KOPT-K1 (cell line): ENCODE data around the gene ZCCHC7.
"Not testable (repeated sequence)": the region's sequence is repeated elsewhere in the genome, so short reads cannot be mapped to it uniquely, and the experiment has no call there.

Experiments
- H3K27ac ChIP-seq: fragments of 200-600 bp; sonication (generic); 2 replicates; pipeline ENCODE4 v1.5.1; 2016; ENCODE audit warnings: antibody characterized with exemption, mild to moderate bottlenecking, low read depth, low read length; ENCODE audit not compliant: poor library complexity, severe bottlenecking
- H3K36me3 ChIP-seq: fragments of 200-600 bp; sonication (generic); 2 replicates; pipeline ENCODE4 v1.5.1; 2017; ENCODE audit warnings: antibody characterized with exemption, mild to moderate bottlenecking, low read length, moderate library complexity; ENCODE audit not compliant: insufficient read depth
- H3K9me3 ChIP-seq: fragments of 200-600 bp; sonication (generic); 2 replicates; pipeline ENCODE4 v1.5.1; 2017; ENCODE audit warnings: antibody characterized with exemption, low read length, mild to moderate bottlenecking; ENCODE audit not compliant: insufficient read depth, poor library complexity, severe bottlenecking

ZCCHC7 gene

DNA sequence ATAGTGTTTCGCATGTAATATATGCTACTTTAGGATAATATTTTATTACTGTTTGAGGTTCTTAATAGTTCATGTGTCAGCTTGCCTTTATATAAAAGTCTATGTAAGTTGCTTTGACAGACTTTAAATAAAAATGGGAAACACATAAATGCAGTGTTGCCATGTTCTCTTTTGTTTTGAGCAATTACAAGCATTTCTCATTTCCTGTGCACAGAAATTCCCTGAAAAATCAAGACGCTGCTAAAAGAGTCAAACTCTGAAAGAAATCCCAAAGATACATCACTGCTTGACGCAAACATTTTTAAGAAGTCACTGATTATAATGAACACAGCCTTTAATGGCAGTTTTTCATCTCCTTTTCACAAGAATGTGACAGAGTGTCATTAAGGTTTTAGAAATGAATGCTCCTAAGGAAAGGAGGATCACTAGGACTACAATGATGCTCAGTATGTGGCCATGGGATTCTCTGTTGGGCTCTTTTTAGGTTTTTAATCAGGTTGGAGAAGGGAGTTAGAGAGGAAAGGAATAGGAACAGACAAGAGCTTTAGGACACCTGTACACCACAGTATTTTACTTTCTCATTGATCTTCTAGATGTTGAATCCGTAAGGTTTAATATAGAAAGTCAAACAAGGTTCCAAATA lies 29.4 kb downstream of the ZCCHC7 start:
- Histone ChIP-seq H3K9me3 (no peaks in the 10 kb centered on the region), H3K27ac (no peak overlapping the region), H3K36me3 (peaks cover 26% of the 10 kb centered on the region)

DNA sequence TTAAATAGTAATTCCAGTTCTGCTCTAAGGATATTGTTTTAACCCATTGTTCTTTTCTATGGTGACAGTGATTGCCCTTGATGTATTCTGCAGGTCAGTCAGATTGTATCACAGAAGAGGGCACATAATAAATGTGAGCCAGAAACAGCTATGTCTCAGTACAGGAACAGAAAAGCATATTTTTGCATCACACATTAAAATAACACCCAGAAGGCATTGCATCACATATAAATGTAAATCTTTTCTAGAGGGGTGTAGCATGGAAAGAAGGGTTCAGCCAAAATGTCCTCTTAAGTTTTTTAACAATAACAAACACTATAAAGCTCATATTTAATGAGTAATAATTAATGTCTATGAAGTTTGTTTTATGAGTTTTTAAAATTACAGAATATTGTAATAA lies 30.0 kb downstream of the ZCCHC7 start:
- Histone ChIP-seq H3K36me3 (peaks cover 26% of the 10 kb centered on the region), H3K9me3 (no peaks in the 10 kb centered on the region), H3K27ac (no peak overlapping the region)

DNA sequence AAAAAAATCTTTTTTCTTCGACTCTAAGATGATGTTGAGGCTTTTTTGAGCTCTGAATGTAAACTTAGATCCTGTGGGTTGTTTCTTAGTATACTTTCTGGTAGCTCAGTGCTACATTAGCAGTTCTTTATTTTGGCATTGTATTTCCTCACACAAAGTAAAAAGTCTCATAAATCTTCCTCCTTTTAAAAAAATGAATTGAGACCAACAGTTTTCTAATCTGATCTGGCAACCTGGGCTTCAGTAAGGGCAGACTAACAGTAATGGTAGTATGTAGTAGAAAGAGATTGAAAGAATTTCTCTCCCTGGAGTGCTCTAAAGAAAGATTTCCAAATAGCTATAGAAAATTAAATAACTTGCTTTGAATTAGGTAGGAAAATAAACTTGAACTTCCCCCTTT lies 31.4 kb downstream of the ZCCHC7 start:
- Histone ChIP-seq H3K27ac (no peak overlapping the region), H3K9me3 (no peaks in the 10 kb centered on the region)

DNA sequence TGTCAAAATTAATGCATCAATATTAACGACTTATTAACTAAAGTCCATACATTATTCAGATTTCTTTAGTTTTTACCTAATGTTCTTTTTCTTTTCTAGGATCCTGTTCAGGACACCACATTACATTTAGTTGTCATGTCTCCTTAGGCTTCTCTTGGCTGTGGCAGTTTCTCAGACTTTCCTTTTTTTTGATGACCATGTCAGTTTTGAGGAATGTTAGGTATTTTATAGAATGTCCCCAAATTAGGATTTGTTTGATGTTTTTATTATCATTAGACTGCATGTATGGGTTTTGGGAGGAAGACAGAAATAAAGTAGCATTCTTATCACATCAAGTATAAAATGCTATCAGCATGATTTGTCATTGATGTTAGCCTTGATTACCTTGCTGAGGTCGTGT lies 32.0 kb downstream of the ZCCHC7 start:
- H3K36me3 ChIP-seq = peaks cover 26% of the 10 kb centered on the region
- no peaks in the 10 kb centered on the region for H3K9me3 ChIP-seq
- H3K27ac ChIP-seq = no peak overlapping the region

More for the DNA sequence above, 31.4 kb downstream of the ZCCHC7 start:
- peaks cover 26% of the 10 kb centered on the region for H3K36me3 ChIP-seq

DNA sequence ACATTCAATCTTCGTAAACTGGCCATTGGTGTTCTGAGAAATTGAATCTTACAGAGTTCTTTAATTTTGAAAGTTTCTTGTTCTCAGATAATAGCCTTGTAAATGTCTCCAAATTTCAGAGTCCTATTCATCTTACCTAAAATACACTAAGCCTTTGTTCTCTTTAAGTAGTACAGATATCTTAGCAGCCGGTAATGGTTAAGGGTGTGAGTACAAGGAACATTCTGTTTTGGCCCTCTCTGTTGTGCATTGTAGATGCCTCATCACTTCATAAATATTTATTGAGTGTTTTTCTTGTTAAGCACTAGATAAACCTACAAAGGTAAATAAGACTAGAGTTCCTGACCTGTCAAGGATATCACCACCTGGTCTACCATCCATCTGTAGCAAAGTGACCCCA lies 35.2 kb downstream of the ZCCHC7 start:
- Histone ChIP-seq H3K9me3 (no peaks in the 10 kb centered on the region), H3K36me3 (peaks cover 27% of the 10 kb centered on the region), H3K27ac (no peak overlapping the region)

DNA sequence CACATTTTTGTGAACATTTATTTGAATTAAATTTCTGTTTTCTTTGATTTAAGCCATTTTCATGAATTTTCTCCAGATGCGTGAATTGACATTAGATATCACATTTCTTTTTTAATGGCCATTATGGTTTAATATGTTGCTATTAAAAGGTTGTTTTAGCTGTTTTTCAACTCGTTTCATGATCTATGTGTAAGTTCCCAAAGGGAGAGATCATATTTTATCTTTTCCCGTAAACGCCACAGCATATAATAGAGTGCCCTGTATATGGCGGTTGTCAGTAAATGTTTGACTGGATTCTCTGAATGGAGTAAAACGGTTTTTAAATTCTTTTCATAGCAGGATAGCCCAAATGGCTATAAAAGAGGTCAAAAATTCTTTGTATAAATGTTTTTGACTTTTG lies 35.8 kb downstream of the ZCCHC7 start:
- no peak overlapping the region for H3K27ac ChIP-seq
- peaks cover 29% of the 10 kb centered on the region for H3K36me3 ChIP-seq
- no peaks in the 10 kb centered on the region for H3K9me3 ChIP-seq

DNA sequence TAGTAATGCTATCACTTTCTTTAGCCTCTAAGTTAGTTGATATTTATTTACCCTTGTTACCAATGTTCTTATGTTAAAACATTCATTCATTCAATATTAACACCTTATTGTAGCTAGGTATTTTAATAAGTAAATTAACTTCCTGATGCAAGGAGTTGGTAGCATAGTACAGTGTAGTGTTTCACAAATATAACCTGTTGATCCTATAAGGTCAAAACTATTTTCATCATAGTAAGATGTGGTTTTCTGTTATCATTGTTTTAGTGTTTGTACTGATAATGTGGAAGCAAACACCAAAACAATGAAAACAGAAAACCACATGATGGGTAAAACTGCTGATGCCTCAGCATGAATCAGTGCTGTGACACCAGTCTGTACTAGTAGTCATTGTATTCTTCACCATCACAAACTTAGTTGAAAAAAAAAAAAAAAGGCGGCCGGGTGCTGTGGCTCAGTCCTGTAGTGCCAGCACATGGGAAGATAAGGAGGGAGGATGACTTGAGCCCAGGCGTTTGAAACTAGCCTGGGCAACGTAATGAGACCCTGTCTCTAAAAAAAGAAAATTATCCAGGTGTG lies 36.5 kb downstream of the ZCCHC7 start:
- Histone ChIP-seq H3K36me3 (peaks cover 33% of the 10 kb centered on the region), H3K27ac (no peak overlapping the region), H3K9me3 (no peaks in the 10 kb centered on the region)

DNA sequence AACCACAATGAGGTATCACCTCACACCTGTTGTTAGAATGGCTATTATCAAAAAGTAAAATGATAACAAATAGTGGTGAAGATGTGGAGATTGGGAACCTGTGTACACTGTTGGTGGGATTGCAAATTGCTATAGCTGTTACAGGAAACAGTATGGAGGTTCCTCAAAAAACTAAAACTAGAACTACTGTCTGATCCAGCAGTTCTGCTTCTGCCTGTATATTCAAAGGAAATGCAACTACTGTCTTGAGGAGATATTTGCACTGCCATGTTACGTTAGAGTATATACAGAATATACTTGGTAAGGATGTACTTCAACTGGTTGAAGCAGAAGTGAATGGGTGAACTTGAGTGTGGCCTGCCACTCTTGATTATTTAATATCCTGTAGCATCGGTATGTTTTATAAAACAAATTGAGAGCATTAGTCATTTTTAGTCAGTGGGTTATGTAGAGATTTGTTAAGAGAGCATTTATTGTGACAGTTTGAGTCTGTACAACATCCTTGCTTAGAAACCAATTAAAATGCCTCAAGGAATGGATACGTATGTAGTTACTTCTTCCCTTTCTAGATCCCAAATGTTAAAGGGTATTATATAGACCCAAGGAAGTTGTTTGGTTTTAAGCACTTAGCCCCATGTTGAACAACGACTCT lies 37.5 kb downstream of the ZCCHC7 start:
- H3K36me3 ChIP-seq = peaks cover 39% of the 10 kb centered on the region
- no peak overlapping the region for H3K27ac ChIP-seq
- no peaks in the 10 kb centered on the region for H3K9me3 ChIP-seq

DNA sequence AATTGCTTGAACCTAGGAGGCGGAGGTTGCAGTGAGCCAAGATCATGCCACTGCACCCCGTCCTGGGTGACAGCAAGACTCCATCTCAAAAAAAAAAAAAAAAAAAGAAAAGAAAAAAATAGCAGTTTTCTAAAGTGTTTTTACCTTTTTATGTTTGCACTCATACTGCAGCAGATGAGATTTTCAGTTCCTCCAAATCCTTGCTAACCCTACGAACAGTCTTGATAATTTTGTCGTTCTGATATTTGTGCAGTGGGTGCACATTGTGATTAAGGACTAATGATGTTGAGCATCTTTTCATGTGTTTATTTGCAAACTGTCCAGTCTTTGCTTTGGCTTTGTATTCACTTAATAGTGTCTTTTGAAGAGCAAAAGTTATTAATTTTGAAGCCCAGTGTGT lies 42.9 kb downstream of the ZCCHC7 start:
- H3K9me3 ChIP-seq = no peaks in the 10 kb centered on the region
- H3K27ac ChIP-seq = no peak overlapping the region
- H3K36me3 ChIP-seq = peaks cover 46% of the 10 kb centered on the region

DNA sequence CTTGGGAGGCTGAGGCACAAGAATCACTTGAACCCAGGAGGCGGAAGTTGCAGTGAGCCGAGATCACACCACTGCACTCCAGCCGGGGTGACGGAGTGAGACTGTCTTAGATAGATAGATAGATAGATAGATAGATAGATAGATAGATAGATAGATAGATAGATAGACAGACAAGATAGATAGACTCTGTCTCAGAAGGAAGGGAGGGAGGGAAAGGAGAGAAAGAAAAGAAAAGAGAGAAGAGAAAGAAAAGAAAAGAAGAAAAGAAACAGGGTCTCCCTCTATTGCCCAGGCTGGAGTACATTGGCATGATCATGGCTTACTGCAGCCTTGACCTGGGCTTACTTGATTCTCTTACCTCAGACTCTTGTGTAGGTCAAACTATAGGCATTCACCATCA lies 44.0 kb downstream of the ZCCHC7 start:
- H3K27ac ChIP-seq, H3K9me3 ChIP-seq: not testable (repeated sequence)
- peaks cover 54% of the 10 kb centered on the region for H3K36me3 ChIP-seq

DNA sequence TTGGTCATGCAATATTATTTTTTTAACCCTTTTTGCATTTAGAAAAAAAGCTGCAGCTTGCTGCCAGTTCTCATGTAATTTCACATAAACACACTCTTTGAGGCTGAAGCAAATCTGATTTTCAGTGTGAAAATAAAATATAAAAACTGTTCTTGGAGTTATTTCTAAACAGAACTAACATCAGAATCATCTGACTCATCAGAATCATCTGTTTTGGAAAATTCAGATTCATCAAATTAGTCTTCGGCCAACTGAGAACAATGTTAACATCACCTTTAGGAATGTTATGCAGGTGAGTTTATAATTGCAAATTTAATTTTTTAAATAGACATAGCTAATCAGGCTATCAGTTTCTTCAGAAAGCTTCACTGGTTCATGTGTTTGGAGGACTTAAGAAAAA lies 45.3 kb downstream of the ZCCHC7 start:
- Histone ChIP-seq H3K9me3 (no peaks in the 10 kb centered on the region), H3K27ac (no peak overlapping the region), H3K36me3 (peaks cover 41% of the 10 kb centered on the region)

DNA sequence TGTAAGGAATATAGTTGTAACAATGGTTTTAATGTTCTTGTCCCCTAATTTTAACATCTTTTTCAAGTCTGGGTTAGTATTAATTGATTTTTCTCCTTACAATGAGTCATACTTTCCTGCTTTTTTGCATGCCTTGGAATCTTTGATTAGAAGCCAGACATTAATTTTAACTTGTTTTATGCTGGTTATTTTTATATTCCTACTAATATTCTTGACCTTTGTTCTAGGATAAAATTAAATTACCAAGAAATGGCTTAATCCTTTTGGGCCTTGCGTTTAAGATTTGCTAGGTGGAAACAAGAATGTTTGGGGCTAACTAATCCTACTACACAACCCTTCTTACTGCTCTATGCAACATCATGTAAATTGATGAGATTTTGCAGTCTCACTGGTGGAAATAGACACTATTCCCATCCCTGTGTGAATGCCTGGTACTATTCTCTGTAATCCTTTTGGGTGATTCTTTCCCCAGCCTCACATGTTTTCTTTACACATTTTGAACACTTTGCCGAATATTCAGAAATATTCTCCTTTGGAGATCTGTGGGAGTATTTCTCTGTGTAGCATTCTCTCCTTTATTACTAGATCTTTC lies 47.2 kb downstream of the ZCCHC7 start:
- H3K9me3 ChIP-seq = no peaks in the 10 kb centered on the region
- no peak overlapping the region for H3K27ac ChIP-seq
- H3K36me3 ChIP-seq = peaks cover 38% of the 10 kb centered on the region

DNA sequence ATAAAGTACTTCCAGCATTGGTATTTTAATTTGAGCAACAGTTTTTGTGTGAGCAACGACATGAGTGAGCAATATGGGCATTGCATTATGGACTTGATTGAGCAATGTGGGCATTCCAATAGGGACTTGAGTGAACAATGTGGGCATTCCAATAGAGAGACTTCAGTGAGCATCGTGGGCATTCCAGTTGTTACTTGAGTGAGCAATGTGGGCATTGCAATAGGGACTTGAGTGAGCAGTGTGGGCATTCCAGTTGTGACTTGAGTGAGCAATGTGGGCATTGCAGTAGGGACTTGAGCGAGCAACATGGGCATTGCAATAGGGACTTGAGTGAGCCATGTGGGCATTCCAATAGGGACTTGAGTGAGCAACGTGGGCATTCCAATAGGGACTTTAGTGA lies 52.2 kb downstream of the ZCCHC7 start:
- Histone ChIP-seq H3K36me3 (peaks cover 23% of the 10 kb centered on the region; the same call in 1 of the 2 replicates), H3K27ac (no peak overlapping the region), H3K9me3 (no peaks in the 10 kb centered on the region)

DNA sequence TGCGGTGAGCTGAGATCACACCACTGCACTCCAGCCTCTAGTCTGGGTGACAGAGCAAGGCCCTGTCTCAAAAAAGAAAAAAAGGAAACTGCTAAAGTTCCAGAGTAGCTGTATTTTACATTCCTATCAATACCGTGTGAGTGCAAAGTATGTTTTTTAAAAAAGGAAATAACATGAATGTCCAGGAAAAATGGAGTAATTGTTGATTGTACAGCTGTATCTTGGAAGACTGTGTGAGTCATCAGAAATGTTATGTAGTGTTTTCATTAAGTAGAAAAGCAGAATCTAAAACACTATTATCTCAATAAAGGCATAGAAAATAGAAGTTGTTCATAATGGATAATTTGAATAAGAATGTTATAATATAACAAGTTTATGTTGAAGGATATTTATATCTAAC lies 53.9 kb downstream of the ZCCHC7 start:
- Histone ChIP-seq H3K9me3 (no peaks in the 10 kb centered on the region), H3K36me3 (peaks cover 8% of the 10 kb centered on the region; the same call in 1 of the 2 replicates), H3K27ac (no peak overlapping the region)

DNA sequence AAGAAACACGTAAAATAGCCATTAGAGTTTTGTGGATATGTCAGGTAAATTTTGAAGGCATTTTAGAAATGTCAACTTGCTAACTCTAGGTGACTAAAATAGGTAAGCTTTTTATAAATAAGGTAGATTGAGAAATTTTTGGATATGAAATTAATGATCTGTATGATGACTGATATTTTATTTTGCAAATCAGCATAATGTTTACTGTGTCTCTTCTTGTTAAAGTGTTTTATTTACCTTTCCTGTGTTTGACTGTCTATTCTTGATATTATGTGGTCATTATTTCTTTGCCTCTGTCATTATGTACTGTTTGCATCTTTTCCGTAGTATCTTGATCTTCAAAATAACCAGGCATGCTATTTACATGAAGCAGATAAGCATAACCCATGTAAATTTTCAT lies 58.4 kb downstream of the ZCCHC7 start:
- peaks cover 6% of the 10 kb centered on the region for H3K36me3 ChIP-seq
- H3K27ac ChIP-seq = no peak overlapping the region
- H3K9me3 ChIP-seq = no peaks in the 10 kb centered on the region
